ENCODE measurements around the gene NBPF1.
"Not testable (repeated sequence)": the region's sequence is repeated elsewhere in the genome, so short reads cannot be mapped to it uniquely, and the experiment has no call there.

- TF ChIP-seq TARDBP (IDR thresholded peaks at IDR 0.05); FOXA1 (IDR thresholded peaks at IDR 0.05); SUZ12 (IDR thresholded peaks at IDR 0.05); SP1 (IDR thresholded peaks at IDR 0.05); LEF1 (IDR thresholded peaks at IDR 0.05; ENCODE audit: borderline replicate concordance); FOXM1 (IDR thresholded peaks at IDR 0.05; ENCODE audit: borderline replicate concordance); BHLHE40 (IDR thresholded peaks at IDR 0.05; ENCODE audit: borderline replicate concordance); PKNOX1 (IDR thresholded peaks at IDR 0.05); ARNT (IDR thresholded peaks at IDR 0.05); L3MBTL2 (conservative IDR thresholded peaks at IDR 0.05); NFRKB (IDR thresholded peaks at IDR 0.05): not testable (repeated sequence)
These were observed 43.8 kb upstream of the NBPF1 start for GRCh38 chr1:16656981-16657683.

All from HEK293T (cell line).